HCT116 (cell line): ENCODE data around the gene HDAC8.
"Not testable (repeated sequence)": the region's sequence is repeated elsewhere in the genome, so short reads cannot be mapped to it uniquely, and the experiment has no call there.

Source experiments
- JUND ChIP-seq: IDR thresholded peaks from 2 replicates; pipeline ENCODE4 v1.6.1; 2012
- SP1 ChIP-seq: IDR thresholded peaks from 2 replicates; pipeline ENCODE4 v1.6.1; 2012; ENCODE audit warnings: low read depth
- YY1 ChIP-seq: IDR thresholded peaks from 2 replicates; pipeline ENCODE4 v1.6.1; 2011; ENCODE audit warnings: low read length, low read depth, moderate library complexity, mild to moderate bottlenecking; ENCODE audit not compliant: insufficient replicate concordance; ENCODE audit errors: extremely low read depth
- TF ChIP-seq, protein P1 (sequence below), 3 experiments: fragments of 200-600 bp in 1 of 3; sonication (generic) in 1 of 3; IDR thresholded peaks in 2 of 3; conservative IDR thresholded peaks in 1 of 3; 2 replicates each; pipeline ENCODE4 v1.5.1; 2012 to 2017; ENCODE audit warnings: low read depth in 2 of 3, low read length in 2 of 3, antibody characterized with exemption in 1 of 3, borderline replicate concordance in 1 of 3, control low read depth in 1 of 3, mild to moderate bottlenecking in 1 of 3, mixed read lengths in 1 of 3, mixed run types in 1 of 3, moderate library complexity in 1 of 3; ENCODE audit not compliant: insufficient read depth in 1 of 3

DNA sequence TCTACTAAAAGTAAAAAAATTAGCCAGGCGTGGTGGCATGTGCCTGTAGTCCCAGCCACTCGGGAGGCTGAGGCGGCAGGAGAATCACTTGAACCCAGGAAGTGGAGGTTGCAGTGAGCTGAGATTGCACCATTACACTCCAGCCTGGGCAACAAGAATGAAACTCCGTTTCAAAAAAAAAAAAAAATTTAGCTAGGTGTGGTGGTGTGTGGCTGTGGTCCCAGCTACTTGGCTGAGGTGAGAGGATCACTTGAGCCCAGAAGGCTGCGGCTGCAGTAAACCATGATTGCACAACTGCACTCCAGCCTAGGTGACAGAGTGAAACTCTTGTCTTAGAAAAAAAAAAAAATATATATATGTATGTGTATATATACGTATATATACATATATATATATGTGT is 20.2 kb downstream of the HDAC8 start:
- not testable (repeated sequence) for TF ChIP-seq YY1, JUND, SP1
- TF ChIP-seq, protein P1, sequence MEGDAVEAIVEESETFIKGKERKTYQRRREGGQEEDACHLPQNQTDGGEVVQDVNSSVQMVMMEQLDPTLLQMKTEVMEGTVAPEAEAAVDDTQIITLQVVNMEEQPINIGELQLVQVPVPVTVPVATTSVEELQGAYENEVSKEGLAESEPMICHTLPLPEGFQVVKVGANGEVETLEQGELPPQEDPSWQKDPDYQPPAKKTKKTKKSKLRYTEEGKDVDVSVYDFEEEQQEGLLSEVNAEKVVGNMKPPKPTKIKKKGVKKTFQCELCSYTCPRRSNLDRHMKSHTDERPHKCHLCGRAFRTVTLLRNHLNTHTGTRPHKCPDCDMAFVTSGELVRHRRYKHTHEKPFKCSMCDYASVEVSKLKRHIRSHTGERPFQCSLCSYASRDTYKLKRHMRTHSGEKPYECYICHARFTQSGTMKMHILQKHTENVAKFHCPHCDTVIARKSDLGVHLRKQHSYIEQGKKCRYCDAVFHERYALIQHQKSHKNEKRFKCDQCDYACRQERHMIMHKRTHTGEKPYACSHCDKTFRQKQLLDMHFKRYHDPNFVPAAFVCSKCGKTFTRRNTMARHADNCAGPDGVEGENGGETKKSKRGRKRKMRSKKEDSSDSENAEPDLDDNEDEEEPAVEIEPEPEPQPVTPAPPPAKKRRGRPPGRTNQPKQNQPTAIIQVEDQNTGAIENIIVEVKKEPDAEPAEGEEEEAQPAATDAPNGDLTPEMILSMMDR (IDR thresholded peaks at IDR 0.05 in 2 of 3, conservative IDR thresholded peaks at IDR 0.05 in 1 of 3; ENCODE audit: borderline replicate concordance in 1 of 3, insufficient read depth in 1 of 3, low read depth in 2 of 3, low read length in 2 of 3): not testable (repeated sequence)
